Measurements from ENCODE around the gene LIM2. TPM values are rescaled to one million over a fixed set of nuclear protein-coding genes. Genes with fewer than 3 reads are reported as not detected.

LIM2 gene
- total and polyA plus RNA-seq, 2 experiments from 2014 or later, result not detected

- Mint-ChIP-seq H3K27ac (no peak overlapping the region), H3K9me3 (peaks cover 58% of the 10 kb centered on the region), H3K27me3 (ENCODE audit: insufficient read depth, low read depth, poor library complexity) (peaks cover 6% of the 10 kb centered on the region), H3K4me1 (peaks cover 6% of the 10 kb centered on the region; the same call in 2 of the 3 replicates), H3K36me3 (ENCODE audit: low read depth) (peaks cover 68% of the 10 kb centered on the region), H3K4me3 (no peak overlapping the region)
- Histone ChIP-seq H3K4me3 (no peak overlapping the region), H3K36me3 (ENCODE audit: insufficient read depth) (peaks cover 12% of the 10 kb centered on the region), H3K27ac (ENCODE audit: low read depth) (no peak overlapping the region), H3K4me2 (no peak overlapping the region), H3K9me2 (ENCODE audit: insufficient read depth) (no peaks in the 10 kb centered on the region), H3F3A (replicated peaks; ENCODE audit: low read depth) (no peaks in the 10 kb centered on the region), H4K20me1 (replicated peaks; ENCODE audit: insufficient read depth) (no peaks in the 10 kb centered on the region), H3K79me2 (replicated peaks; ENCODE audit: insufficient read depth) (0 out of 2 replicates have a peak, but pooled peaks cover 3% of the 10 kb centered on the region), H2AFZ (no peak overlapping the region), H3K4me1 (ENCODE audit: insufficient read depth) (no peaks in the 10 kb centered on the region), H3K27me3 (ENCODE audit: insufficient read depth) (no peaks in the 10 kb centered on the region)
- no peak for TF ChIP-seq ZNF114 (CRISPR knock-in tag; IDR thresholded peaks at IDR 0.05)
- TF ChIP-seq JUNB (IDR thresholded peaks at IDR 0.05; ENCODE audit: unreplicated experiment), result no peak
- no peak for TF ChIP-seq STAT1 (IDR thresholded peaks at IDR 0.05; ENCODE audit: unreplicated experiment)
- TF ChIP-seq POLR2AphosphoS5 (IDR thresholded peaks at IDR 0.05; ENCODE audit: low read depth), result no peak
- no peak for TF ChIP-seq ZNF331 (CRISPR knock-in tag; IDR thresholded peaks at IDR 0.05; ENCODE audit: low read depth)
- TF ChIP-seq EZH2 (IDR thresholded peaks at IDR 0.05; ENCODE audit: low read depth, unreplicated experiment), result no peak
- no peak for TF ChIP-seq EZH2phosphoT487 (IDR thresholded peaks at IDR 0.05; ENCODE audit: unreplicated experiment)
- TF ChIP-seq NANOG (IDR thresholded peaks at IDR 0.05; ENCODE audit: borderline replicate concordance), result no peak
- no peak for TF ChIP-seq ETS1 (IDR thresholded peaks at IDR 0.05)
- TF ChIP-seq, protein P1, sequence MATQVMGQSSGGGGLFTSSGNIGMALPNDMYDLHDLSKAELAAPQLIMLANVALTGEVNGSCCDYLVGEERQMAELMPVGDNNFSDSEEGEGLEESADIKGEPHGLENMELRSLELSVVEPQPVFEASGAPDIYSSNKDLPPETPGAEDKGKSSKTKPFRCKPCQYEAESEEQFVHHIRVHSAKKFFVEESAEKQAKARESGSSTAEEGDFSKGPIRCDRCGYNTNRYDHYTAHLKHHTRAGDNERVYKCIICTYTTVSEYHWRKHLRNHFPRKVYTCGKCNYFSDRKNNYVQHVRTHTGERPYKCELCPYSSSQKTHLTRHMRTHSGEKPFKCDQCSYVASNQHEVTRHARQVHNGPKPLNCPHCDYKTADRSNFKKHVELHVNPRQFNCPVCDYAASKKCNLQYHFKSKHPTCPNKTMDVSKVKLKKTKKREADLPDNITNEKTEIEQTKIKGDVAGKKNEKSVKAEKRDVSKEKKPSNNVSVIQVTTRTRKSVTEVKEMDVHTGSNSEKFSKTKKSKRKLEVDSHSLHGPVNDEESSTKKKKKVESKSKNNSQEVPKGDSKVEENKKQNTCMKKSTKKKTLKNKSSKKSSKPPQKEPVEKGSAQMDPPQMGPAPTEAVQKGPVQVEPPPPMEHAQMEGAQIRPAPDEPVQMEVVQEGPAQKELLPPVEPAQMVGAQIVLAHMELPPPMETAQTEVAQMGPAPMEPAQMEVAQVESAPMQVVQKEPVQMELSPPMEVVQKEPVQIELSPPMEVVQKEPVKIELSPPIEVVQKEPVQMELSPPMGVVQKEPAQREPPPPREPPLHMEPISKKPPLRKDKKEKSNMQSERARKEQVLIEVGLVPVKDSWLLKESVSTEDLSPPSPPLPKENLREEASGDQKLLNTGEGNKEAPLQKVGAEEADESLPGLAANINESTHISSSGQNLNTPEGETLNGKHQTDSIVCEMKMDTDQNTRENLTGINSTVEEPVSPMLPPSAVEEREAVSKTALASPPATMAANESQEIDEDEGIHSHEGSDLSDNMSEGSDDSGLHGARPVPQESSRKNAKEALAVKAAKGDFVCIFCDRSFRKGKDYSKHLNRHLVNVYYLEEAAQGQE (IDR thresholded peaks at IDR 0.05; ENCODE audit: unreplicated experiment), result no peak
- TF ChIP-seq, protein P2, sequence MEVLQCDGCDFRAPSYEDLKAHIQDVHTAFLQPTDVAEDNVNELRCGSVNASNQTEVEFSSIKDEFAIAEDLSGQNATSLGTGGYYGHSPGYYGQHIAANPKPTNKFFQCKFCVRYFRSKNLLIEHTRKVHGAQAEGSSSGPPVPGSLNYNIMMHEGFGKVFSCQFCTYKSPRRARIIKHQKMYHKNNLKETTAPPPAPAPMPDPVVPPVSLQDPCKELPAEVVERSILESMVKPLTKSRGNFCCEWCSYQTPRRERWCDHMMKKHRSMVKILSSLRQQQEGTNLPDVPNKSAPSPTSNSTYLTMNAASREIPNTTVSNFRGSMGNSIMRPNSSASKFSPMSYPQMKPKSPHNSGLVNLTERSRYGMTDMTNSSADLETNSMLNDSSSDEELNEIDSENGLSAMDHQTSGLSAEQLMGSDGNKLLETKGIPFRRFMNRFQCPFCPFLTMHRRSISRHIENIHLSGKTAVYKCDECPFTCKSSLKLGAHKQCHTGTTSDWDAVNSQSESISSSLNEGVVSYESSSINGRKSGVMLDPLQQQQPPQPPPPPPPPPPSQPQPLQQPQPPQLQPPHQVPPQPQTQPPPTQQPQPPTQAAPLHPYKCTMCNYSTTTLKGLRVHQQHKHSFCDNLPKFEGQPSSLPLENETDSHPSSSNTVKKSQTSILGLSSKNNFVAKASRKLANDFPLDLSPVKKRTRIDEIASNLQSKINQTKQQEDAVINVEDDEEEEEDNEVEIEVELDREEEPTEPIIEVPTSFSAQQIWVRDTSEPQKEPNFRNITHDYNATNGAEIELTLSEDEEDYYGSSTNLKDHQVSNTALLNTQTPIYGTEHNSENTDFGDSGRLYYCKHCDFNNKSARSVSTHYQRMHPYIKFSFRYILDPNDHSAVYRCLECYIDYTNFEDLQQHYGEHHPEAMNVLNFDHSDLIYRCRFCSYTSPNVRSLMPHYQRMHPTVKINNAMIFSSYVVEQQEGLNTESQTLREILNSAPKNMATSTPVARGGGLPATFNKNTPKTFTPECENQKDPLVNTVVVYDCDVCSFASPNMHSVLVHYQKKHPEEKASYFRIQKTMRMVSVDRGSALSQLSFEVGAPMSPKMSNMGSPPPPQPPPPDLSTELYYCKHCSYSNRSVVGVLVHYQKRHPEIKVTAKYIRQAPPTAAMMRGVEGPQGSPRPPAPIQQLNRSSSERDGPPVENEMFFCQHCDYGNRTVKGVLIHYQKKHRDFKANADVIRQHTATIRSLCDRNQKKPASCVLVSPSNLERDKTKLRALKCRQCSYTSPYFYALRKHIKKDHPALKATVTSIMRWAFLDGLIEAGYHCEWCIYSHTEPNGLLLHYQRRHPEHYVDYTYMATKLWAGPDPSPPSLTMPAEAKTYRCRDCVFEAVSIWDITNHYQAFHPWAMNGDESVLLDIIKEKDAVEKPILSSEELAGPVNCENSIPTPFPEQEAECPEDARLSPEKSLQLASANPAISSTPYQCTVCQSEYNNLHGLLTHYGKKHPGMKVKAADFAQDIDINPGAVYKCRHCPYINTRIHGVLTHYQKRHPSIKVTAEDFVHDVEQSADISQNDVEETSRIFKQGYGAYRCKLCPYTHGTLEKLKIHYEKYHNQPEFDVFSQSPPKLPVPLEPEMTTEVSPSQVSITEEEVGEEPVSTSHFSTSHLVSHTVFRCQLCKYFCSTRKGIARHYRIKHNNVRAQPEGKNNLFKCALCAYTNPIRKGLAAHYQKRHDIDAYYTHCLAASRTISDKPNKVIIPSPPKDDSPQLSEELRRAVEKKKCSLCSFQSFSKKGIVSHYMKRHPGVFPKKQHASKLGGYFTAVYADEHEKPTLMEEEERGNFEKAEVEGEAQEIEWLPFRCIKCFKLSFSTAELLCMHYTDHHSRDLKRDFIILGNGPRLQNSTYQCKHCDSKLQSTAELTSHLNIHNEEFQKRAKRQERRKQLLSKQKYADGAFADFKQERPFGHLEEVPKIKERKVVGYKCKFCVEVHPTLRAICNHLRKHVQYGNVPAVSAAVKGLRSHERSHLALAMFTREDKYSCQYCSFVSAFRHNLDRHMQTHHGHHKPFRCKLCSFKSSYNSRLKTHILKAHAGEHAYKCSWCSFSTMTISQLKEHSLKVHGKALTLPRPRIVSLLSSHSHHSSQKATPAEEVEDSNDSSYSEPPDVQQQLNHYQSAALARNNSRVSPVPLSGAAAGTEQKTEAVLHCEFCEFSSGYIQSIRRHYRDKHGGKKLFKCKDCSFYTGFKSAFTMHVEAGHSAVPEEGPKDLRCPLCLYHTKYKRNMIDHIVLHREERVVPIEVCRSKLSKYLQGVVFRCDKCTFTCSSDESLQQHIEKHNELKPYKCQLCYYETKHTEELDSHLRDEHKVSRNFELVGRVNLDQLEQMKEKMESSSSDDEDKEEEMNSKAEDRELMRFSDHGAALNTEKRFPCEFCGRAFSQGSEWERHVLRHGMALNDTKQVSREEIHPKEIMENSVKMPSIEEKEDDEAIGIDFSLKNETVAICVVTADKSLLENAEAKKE (CRISPR knock-in tag; IDR thresholded peaks at IDR 0.05), result no peak
- TF ChIP-seq, protein P3, sequence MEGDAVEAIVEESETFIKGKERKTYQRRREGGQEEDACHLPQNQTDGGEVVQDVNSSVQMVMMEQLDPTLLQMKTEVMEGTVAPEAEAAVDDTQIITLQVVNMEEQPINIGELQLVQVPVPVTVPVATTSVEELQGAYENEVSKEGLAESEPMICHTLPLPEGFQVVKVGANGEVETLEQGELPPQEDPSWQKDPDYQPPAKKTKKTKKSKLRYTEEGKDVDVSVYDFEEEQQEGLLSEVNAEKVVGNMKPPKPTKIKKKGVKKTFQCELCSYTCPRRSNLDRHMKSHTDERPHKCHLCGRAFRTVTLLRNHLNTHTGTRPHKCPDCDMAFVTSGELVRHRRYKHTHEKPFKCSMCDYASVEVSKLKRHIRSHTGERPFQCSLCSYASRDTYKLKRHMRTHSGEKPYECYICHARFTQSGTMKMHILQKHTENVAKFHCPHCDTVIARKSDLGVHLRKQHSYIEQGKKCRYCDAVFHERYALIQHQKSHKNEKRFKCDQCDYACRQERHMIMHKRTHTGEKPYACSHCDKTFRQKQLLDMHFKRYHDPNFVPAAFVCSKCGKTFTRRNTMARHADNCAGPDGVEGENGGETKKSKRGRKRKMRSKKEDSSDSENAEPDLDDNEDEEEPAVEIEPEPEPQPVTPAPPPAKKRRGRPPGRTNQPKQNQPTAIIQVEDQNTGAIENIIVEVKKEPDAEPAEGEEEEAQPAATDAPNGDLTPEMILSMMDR (conservative IDR thresholded peaks at IDR 0.05; ENCODE audit: low read depth in 2 of 2), result no peak
- TF ChIP-seq CREB1 (CRISPR knock-in tag; IDR thresholded peaks at IDR 0.05; ENCODE audit: low read depth), result no peak
- no peak for DNase-seq (ENCODE audit: low spot score)
- no peak for ATAC-seq
Observed at GRCh38 chr19:51402117-51402516, 14.3 kb upstream of the LIM2 start.
